ENCODE results near the gene SPAG17.

DNA sequence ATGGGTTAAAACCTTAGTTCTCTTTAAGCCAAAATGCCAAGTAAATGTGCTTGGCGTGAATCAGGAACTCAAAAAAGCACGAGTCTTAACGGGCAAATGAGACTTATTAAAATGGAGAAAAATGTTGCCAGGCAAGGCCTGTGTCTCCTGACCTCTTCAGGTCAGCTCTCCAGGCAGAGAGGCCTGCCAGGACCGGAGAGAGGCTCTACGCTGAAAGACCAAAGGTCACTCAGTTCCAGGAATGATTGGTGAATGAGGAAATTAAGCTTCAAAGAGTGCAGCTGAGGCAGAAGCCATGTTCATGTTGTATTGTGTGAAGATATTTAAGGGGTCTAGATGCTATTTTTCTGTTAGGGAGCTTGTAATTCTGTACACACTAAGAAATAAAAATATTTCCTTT is 66.6 kb downstream of the SPAG17 start:
- TF ChIP-seq POLR2A (IDR thresholded peaks at IDR 0.05) = no peak
- TF ChIP-seq, protein P1, sequence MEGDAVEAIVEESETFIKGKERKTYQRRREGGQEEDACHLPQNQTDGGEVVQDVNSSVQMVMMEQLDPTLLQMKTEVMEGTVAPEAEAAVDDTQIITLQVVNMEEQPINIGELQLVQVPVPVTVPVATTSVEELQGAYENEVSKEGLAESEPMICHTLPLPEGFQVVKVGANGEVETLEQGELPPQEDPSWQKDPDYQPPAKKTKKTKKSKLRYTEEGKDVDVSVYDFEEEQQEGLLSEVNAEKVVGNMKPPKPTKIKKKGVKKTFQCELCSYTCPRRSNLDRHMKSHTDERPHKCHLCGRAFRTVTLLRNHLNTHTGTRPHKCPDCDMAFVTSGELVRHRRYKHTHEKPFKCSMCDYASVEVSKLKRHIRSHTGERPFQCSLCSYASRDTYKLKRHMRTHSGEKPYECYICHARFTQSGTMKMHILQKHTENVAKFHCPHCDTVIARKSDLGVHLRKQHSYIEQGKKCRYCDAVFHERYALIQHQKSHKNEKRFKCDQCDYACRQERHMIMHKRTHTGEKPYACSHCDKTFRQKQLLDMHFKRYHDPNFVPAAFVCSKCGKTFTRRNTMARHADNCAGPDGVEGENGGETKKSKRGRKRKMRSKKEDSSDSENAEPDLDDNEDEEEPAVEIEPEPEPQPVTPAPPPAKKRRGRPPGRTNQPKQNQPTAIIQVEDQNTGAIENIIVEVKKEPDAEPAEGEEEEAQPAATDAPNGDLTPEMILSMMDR (IDR thresholded peaks at IDR 0.05) = no peak

Measured in Peyer's patch (tissue), 4 donors.